ENCODE results near the gene PKDREJ. TPM values are rescaled to one million over a fixed set of nuclear protein-coding genes. Genes with fewer than 3 reads are reported as not detected.

The PKDREJ gene
- total RNA-seq, 1 donor from 2014 or later: not detected

- no peak for DNase-seq (ENCODE audit: low spot score)
- H3K36me3 Mint-ChIP-seq (ENCODE audit: low read depth, unreplicated experiment): peaks cover 16% of the 10 kb centered on the region
- peaks cover 9% of the 10 kb centered on the region for H3K27me3 Mint-ChIP-seq (ENCODE audit: unreplicated experiment)
- peaks cover 10% of the 10 kb centered on the region for H3K4me1 Mint-ChIP-seq (ENCODE audit: unreplicated experiment)
- peak overlapping the region; percentile 51 for H3K4me3 Mint-ChIP-seq (ENCODE audit: unreplicated experiment)
- TF ChIP-seq, protein P1, sequence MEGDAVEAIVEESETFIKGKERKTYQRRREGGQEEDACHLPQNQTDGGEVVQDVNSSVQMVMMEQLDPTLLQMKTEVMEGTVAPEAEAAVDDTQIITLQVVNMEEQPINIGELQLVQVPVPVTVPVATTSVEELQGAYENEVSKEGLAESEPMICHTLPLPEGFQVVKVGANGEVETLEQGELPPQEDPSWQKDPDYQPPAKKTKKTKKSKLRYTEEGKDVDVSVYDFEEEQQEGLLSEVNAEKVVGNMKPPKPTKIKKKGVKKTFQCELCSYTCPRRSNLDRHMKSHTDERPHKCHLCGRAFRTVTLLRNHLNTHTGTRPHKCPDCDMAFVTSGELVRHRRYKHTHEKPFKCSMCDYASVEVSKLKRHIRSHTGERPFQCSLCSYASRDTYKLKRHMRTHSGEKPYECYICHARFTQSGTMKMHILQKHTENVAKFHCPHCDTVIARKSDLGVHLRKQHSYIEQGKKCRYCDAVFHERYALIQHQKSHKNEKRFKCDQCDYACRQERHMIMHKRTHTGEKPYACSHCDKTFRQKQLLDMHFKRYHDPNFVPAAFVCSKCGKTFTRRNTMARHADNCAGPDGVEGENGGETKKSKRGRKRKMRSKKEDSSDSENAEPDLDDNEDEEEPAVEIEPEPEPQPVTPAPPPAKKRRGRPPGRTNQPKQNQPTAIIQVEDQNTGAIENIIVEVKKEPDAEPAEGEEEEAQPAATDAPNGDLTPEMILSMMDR (IDR thresholded peaks at IDR 0.05; ENCODE audit: unreplicated experiment): no peak
- H3K27ac Mint-ChIP-seq (ENCODE audit: unreplicated experiment): no peak overlapping the region
- no peaks in the 10 kb centered on the region for H3K9me3 Mint-ChIP-seq (ENCODE audit: unreplicated experiment)
Measured at GRCh38 chr22:46292732-46293131, 29.6 kb upstream of the PKDREJ start.

- Mint-ChIP-seq H3K36me3 (ENCODE audit: low read depth, unreplicated experiment) (peaks cover 21% of the 10 kb centered on the region), H3K4me1 (ENCODE audit: unreplicated experiment) (peaks cover 12% of the 10 kb centered on the region), H3K9me3 (ENCODE audit: unreplicated experiment) (no peaks in the 10 kb centered on the region), H3K27ac (ENCODE audit: unreplicated experiment) (no peak overlapping the region), H3K4me3 (ENCODE audit: unreplicated experiment) (peak overlapping the region; percentile 51), H3K27me3 (ENCODE audit: unreplicated experiment) (peaks cover 11% of the 10 kb centered on the region)
- TF ChIP-seq, protein P1 (IDR thresholded peaks at IDR 0.05; ENCODE audit: unreplicated experiment): no peak
- DNase-seq (ENCODE audit: low spot score): no peak
Measured at GRCh38 chr22:46292173-46292572, 29.0 kb upstream of the PKDREJ start.

DNA sequence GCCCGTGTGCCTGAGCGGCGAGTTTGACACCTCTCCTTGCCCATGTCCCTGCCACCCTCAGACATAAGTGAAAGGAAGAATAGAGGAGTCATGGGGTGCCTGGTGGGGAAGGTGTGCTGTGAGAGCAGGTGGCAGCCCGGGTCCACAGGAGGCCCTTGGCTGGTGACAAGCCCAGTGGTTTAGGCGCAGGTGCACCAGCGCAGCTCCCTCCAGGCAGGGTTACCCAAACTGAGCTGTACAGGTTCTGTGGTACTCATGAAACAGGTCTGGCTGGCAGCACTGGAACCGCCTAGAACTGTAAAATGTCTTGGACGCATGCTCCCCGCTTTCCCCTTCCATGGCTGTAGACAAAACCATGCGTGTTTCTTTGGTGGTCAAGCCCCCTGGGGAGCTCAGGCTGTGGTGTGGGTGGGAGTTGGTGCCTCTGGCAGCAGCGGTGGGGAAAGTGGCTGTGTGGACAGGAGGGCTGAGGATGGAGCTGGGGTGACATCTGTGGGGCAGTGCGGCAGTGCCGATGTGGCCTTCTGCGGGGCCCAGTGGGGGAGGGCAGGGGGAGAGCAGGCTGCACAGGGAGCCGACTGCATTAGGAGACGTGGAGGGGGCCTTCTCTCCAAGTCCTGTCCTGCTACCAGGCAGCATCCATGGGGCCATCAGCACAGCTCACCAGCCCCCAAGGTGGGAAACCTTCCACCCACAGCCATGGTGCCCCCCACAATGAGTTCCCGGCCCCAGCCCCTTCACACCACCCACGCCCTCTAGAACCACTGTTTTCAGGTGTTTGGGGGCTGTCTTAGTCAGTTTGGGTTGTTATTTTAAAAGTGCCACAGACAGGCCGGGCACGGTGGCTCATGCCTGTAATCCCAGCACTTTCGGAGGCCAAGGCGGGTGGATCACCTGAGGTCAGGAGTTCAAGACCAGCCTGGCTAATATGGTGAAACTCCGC lies 28.0 kb upstream of the PKDREJ start:
- Mint-ChIP-seq H3K27me3 (ENCODE audit: unreplicated experiment) (peaks cover 11% of the 10 kb centered on the region), H3K36me3 (ENCODE audit: low read depth, unreplicated experiment) (peaks cover 26% of the 10 kb centered on the region), H3K9me3 (ENCODE audit: unreplicated experiment) (no peaks in the 10 kb centered on the region), H3K4me1 (ENCODE audit: unreplicated experiment) (peaks cover 10% of the 10 kb centered on the region), H3K27ac (ENCODE audit: unreplicated experiment) (no peak overlapping the region), H3K4me3 (ENCODE audit: unreplicated experiment) (no peak overlapping the region)
- no peak for DNase-seq (ENCODE audit: low spot score)
- TF ChIP-seq, protein P1 (IDR thresholded peaks at IDR 0.05; ENCODE audit: unreplicated experiment): no peak

GRCh38 chr22:46290121-46290842 lies 27.1 kb upstream of the PKDREJ start:
- Mint-ChIP-seq H3K27ac (ENCODE audit: unreplicated experiment) (no peak overlapping the region), H3K4me3 (ENCODE audit: unreplicated experiment) (no peak overlapping the region), H3K36me3 (ENCODE audit: low read depth, unreplicated experiment) (peaks cover 32% of the 10 kb centered on the region), H3K27me3 (ENCODE audit: unreplicated experiment) (peaks cover 14% of the 10 kb centered on the region), H3K4me1 (ENCODE audit: unreplicated experiment) (peaks cover 9% of the 10 kb centered on the region), H3K9me3 (ENCODE audit: unreplicated experiment) (no peaks in the 10 kb centered on the region)
- DNase-seq (ENCODE audit: low spot score): no peak
- TF ChIP-seq, protein P1 (IDR thresholded peaks at IDR 0.05; ENCODE audit: unreplicated experiment): no peak
